Raji (cell line): ENCODE measurements around the gene NF2.

Experiments used
- POLR2A ChIP-seq: IDR thresholded peaks from 2 replicates; pipeline ENCODE4 v1.6.1; 2011; ENCODE audit warnings: low read depth, low read length, control low read depth; ENCODE audit not compliant: insufficient read depth

The NF2 gene

GRCh38 chr22:29715240-29715639, 111.8 kb downstream of the NF2 start:
- no peak for TF ChIP-seq POLR2A

GRCh38 chr22:29715705-29716104, 112.3 kb downstream of the NF2 start:
- TF ChIP-seq POLR2A = no peak

DNA sequence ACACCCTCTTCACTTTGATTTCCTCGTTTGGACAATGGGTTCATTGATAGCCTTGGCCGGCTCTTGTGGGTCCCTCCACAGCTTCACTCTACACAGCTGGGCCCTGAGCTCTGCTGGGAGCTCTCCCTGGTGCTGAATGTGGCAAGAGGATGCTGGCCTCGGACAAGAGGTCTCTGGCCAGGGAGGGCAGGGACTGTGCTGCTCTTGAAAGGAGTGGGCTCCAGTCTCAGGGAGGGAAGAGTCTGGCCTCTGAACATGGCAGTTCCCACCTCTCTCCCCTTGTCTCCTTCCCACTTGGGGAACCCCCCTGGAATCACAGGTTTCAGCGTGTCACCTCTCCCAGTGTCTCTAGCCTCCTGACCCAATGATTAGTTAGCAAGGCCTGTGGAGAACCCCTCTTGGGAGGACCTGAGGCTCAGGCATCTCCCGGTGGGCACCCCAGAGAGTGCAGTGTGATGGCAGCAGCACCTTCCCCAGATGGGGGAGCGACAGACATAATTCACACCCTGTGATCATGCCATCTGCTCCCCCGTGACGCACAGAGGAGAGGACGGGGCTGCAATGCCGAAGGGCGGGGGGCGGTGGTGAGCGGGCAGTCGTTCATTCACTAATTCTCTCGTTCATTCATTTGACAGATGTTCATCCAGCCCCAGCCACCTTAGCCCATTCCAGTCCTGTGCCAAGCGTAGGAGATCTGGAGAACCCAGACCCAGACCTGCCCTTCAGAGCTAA, 113.5 kb downstream of the NF2 start:
- no peak for TF ChIP-seq POLR2A

- no peak for TF ChIP-seq POLR2A
Measured at GRCh38 chr22:29717789-29718188, 114.4 kb downstream of the NF2 start.

GRCh38 chr22:29718949-29719898, 115.8 kb downstream of the NF2 start:
- TF ChIP-seq POLR2A = no peak

DNA sequence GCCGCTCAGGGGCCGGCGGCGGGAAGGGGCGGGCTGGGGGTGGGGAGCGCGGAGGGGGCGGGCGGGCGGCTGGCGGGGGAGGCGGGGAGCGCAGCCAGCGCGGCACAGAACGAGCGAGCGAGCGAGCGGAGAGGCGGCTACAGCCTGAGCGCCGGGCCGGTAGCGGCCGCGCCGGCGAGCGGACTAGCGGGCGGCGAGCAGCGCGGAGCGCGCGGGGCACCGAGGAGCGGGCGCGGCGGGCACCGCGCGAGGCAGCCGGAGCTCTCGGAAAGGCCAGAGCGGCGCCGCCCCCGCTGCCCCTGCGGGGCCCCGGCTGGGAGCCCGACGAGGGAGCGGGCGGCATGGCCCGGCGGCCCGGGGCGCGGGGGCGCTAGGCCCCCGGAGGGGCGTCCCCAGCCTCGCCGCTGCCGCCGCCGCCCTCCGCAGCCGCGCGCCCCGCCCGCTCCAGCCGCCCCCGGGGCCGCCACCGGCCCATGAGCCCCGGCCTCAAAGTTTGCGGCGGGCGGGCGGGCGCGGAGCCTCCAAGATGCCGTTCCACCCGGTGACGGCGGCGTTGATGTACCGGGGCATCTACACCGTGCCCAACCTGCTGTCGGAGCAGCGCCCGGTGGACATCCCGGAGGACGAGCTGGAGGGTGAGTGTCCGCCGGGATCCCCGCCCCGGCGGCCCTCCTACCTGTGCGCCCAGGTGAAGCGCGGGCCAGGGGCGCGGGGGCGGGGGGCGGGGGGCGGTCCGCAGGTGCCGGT, 116.6 kb downstream of the NF2 start, which contains the start of gene CABP7:
Gene CABP7 (plus strand): TSS at position 105 of the 747 bp plus-strand sequence. CDS start 422 bp downstream, at position 527.
- no peak for TF ChIP-seq POLR2A

GRCh38 chr22:29720811-29721323, 117.4 kb downstream of the NF2 start:
- no peak for TF ChIP-seq POLR2A

- TF ChIP-seq POLR2A = no peak
Measured at GRCh38 chr22:29722151-29722550, 118.7 kb downstream of the NF2 start.

DNA sequence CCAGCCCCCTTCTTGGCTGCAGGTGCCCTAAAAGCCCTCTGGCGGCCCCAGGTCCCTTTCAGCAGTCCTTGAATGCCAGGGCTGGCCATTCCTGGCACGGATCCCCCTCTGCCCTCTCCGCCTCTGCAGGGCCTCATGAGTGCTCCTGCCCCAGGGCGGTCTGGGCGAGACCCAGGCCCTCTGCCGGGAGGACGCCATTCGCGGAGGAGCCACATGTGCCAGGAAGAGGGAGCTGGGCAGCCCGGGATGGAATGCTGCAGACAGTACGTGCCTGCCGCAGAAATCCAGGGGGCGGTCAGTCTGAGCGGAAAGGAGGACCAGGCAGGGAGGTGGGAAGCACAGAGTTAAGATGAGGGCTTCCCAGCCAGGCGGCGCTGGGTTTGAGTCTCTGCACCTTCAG, 119.2 kb downstream of the NF2 start:
- TF ChIP-seq POLR2A = no peak

- TF ChIP-seq POLR2A = no peak
Measured at GRCh38 chr22:29723766-29724165, 120.3 kb downstream of the NF2 start.

- no peak for TF ChIP-seq POLR2A
Measured at GRCh38 chr22:29724843-29725242, 121.4 kb downstream of the NF2 start.

- TF ChIP-seq POLR2A = no peak
Measured at GRCh38 chr22:29726106-29726505, 122.7 kb downstream of the NF2 start.

DNA sequence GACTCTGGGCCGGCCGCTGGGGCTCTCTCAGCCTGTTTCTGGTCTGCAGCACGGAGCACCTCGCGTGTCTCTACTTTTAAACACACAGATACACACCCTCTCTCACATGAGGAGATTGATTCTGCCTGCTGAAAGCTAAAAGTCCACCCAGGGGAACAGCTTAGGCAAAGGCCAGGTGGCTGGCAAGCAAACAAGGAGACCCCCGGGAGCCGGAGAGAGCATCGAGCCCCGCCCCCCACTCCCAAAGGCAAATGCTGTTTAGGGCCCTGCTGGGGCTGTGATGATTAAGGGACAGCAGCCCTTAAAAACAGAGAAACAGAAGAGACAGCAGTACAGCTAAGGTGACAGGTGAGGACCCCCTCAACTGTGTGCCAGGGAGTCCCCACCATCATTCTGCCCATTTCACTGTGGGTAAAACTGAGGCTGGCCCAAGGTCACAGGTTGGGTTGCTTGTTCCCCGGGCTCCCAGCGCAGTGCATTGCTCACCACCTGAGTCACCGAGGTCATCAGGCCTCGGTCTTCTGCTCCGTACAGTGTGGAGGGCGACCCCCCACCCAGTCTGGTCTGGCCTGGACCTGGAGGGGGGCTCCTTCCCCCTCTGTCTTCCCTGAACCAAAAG, 123.2 kb downstream of the NF2 start:
- TF ChIP-seq POLR2A = no peak

- TF ChIP-seq POLR2A = no peak
Measured at GRCh38 chr22:29727131-29727523, 123.7 kb downstream of the NF2 start.

DNA sequence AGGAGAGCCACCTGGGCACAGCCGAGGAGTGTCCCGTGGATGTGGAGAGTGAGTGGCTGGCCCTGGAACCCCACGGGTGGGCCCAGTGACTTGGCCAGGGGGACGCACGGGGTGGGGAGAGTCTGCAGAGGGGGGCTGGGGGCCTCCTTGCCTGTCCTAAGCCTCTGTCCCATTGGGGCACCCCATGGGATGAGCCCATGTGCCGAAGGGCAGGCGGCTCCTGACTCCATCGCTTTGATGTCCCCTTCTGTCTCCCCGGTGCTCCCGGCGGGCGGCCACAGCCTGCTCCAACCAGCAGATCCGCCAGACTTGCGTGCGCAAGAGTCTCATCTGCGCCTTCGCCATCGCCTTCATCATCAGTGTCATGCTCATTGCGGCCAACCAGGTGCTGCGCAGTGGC, 125.7 kb downstream of the NF2 start:
- no peak for TF ChIP-seq POLR2A
